NCI-H1930 (cell line): ENCODE data around the gene FARP1.
"Not testable (repeated sequence)": the region's sequence is repeated elsewhere in the genome, so short reads cannot be mapped to it uniquely, and the experiment has no call there.

Source experiments
- DNase-seq, 2 experiments: peaks; one replicate each; lab custom pipeline; 2025; lab: John Stamatoyannopoulos, UW

FARP1 gene

DNA sequence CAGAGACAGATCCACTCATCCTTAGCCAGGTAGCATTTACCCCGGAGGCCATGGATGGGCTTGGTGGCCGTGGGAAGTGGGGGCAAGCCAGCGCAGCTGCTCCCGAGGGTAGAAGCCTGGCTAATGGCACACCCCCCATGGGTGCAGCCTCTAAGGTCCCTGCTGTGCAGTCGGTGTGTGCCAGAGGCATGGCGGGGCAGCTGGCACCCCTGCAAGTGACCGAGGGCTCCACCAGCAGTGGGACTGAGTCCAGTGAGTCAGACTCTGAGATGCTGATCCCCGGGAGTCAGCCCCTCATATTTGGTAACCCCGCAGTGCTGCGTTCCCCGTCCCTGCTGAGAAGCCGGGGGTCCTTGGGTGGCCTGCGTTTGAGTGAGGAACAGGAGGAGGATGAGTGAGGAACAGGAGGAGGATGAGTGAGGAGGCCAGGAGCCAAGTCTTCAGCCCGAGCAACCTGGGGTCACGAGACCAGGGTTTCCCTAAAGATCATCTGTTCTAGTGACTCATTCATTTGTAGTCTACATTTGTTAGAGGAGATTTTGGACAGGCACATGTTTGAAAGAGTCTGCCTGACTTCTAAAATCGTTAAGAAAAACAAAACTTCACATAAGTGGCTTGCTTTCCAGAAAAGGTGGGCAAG lies 253.3 kb downstream of the FARP1 start:
- no peak for DNase-seq

DNA sequence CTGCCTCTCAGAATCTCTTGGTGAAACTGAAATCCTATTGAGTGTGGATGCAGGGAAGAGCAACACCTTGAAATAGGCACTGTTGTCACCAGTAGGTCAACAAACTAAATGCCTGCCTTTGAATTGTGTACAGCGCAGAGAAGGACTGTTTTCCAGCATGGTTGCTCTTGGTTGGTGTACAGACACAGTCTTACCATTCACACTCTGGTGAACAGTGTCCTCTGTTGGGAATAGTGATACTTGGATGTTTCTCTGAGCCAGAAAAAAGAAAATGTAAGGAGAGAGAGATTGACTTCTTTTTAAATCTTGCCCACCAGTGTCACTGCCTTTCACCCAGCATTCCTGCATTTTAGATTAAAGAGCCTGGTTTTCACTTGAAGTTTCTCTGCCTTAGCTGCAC lies 254.3 kb downstream of the FARP1 start:
- DNase-seq: no peak

DNA sequence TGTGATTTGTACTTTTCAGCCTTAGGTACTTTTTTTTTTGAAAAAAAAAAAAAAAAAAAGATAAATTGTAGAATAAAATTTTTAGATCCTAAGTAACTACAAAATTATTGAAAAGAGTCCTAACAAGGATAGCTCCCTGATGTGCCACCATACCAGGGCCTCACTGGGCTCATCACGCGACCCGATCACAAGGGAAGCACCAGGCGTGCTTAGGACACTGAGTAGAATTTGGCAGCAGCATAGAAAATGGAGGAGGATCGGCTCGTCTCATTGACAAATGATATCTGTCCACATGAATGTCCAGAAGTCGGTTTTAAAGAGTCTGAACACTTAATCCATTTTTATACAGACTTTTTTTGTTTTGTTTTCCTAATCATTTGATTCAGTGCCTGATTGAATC lies 255.0 kb downstream of the FARP1 start:
- no peak for DNase-seq

DNA sequence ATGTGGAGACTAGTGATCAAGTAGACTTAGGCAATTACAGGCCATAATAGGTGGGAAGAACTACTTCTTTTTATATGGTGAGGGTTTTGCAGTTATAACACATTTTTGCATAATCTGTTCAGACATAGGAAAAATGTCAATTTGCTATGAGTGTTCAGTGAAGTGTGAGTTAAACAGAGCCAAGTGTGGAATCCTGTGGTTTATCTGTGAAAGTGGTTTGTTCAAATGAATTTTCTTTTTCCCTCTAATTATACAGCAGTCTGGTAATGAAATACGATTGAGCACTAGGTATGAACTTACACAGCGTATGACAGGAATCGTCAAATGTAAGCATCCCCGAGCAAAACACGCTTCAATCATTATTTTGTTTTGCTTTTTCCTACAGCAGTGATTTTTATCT lies 255.7 kb downstream of the FARP1 start:
- DNase-seq: no peak

DNA sequence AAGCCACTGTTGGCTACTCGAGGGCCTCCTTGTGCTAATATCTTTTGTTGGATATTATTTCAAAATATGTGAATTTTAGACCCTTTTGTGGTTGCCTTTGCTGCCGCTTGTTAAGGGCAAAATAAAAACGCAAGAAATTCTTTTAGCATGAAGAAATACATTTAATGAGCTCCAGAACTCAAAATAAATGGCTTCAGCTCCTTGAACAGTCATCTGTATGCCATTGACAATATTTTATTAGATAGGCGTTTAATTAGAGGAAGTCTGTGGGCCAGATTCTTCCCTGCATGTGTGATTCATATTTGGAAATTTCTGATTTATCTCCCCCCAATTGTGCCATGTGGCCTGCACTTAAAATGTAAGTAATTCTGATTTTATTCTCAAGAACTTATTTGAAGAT lies 256.9 kb downstream of the FARP1 start:
- no peak for DNase-seq

- no peak for DNase-seq
Measured at GRCh38 chr13:98401934-98402333, 259.0 kb downstream of the FARP1 start.

DNA sequence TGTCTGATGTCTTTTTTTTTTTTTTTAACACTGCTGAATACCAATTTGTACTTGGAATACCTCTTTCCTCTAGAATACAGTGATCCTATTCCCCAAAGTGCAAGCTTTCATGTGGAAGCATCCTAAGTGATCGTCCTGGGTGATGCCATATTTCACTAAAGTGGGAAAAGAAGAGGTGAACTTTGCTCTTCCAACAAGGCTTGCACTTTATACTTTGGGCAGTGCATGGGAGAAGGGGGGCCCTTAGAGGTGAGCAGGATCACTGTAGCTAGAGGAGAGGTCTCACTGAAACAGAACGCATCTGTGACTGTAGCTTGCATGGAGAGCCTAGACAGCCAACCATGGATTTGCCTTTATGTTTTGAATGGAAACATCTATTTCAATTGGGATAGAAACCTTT lies 260.2 kb downstream of the FARP1 start:
- no peak for DNase-seq

GRCh38 chr13:98405107-98405571 lies 262.2 kb downstream of the FARP1 start:
- DNase-seq: peak; percentile 62 to 75

GRCh38 chr13:98405690-98406344 lies 262.9 kb downstream of the FARP1 start:
- DNase-seq: no peak

DNA sequence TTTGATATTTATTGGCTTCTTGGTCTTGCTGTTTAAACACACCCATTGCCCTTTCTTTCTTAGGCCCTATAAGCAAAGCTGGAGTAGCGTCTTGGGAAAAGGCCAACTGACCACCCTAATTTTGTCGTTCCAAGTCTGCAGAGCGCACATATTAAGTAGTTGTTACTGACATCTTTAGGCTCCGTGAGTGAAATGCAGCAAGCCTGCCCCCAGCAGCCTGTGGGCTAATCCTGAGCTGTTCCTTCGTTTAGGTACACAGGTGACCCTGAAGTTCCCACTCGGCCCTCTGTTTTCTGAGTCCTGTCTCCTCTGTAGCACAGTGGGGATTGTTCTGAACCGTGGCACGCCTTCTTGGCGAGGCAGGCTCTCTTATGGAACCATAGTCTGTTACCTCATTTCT lies 263.5 kb downstream of the FARP1 start:
- no peak for DNase-seq

GRCh38 chr13:98406971-98407370 lies 264.1 kb downstream of the FARP1 start:
- DNase-seq: no peak

DNA sequence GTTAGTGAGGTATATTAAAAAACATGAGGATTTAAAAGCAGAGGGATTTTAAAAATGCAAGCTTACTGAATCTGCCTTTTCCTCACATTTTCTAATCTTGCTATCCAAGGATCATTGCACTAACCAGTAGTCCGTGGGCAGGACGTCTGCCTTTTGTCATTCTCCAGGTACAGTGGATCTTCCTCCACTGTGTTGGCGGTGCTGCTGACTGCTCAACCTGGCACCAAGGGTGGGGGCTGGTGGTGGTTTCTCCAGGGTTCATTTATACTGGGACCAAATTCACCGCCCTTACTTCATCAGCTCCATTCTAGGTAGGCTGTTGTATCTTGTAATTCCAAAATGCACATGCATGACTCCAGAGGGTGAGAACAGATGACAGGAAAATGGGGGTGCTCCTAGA lies 264.7 kb downstream of the FARP1 start:
- DNase-seq: no peak

DNA sequence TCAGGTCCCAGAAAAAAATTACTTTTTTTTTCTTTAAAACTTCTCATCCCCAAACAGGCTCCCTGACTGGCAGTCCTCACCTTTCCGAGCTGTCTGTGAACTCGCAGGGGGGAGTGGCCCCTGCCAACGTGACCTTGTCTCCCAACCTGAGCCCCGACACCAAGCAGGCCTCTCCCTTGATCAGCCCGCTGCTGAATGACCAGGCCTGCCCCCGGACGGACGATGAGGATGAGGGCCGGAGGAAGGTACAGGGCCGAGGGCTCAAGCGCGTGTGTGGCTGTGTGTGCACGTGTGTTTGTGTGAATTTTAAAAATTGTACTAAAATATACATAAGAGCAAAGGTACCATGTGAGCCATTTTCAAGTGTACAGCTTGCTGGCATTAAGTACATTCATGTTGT lies 266.4 kb downstream of the FARP1 start:
- no peak for DNase-seq

GRCh38 chr13:98410612-98411011 lies 267.7 kb downstream of the FARP1 start:
- no peak for DNase-seq

- no peak for DNase-seq
Measured at GRCh38 chr13:98411013-98411412, 268.1 kb downstream of the FARP1 start.

- no peak for DNase-seq
Measured at GRCh38 chr13:98411617-98412265, 268.8 kb downstream of the FARP1 start.

DNA sequence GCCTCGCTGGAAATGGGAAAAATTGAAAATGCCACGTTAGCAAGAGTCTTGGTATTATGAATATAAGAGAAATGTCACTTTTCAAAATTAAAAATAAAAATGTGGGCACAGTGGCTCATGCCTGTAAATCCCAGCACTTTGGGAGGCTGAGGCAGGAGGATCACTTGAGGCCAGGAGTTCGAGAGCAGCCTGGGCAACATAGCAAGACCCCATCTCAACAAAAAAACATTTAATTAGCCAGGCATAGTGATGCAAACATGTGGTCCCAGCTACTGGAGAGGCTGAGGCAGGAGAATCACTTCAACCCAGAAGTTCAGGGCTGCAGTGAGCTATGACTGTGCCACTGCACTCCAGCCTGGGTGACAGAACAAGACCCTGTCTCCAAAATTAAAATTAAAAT lies 270.4 kb downstream of the FARP1 start:
- DNase-seq: not testable (repeated sequence)

GRCh38 chr13:98413796-98414195 lies 270.9 kb downstream of the FARP1 start:
- no peak for DNase-seq

GRCh38 chr13:98415326-98416070 lies 272.6 kb downstream of the FARP1 start:
- no peak for DNase-seq

- DNase-seq: no peak
Measured at GRCh38 chr13:98416408-98416807, 273.5 kb downstream of the FARP1 start.

DNA sequence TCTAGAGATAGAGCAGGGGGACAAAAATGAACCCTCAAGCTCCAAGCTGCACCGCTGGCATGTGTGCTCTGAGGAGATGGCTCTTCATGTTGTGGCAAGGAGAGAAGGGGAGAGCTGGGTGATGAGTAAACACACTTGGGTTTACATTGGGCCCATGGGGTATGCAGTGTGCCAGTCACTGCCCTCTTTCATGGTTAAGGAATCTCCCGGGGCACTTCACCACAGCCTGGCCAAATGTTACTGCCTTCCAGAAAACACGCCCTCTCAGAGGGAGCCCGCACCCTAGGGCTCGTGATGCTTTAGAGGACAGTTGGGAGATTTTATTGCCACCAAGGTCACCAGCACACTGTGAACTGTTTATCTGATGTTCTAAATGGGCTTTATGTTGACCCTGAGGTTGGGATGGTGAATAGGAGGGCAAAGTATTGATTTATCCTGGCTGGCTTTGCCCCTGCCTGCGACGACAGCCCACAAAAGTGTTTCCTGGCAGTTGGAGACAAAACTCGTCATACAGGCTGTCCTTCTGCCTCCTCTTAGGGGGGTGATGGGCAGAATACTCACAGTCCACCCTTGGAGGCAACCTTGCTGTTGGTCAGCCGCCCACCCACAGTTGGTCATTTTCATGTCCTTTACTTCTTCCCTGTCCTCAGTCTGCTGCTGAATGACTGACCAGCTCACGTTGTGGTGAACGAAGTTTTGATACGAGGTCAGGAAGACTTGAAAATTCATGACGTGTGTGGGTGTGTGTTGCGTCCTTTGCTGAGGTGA lies 277.1 kb downstream of the FARP1 start:
- DNase-seq: no peak
